Esophagus squamous epithelium (tissue), 5 donors: ENCODE results near the gene SMC2. TPM values are rescaled to one million over a fixed set of nuclear protein-coding genes. Genes with fewer than 3 reads are reported as not detected.

Source experiments
- DNase-seq: peaks from one replicate; lab custom pipeline; 2025; lab: John Stamatoyannopoulos, UW
- H3K27ac ChIP-seq, 4 donors: fragments of 200-600 bp; sonication (generic); one replicate each; pipeline ENCODE4 v1.5.1; 2016 to 2019; ENCODE audit warnings: mild to moderate bottlenecking in 1 of 4
- H3K27me3 ChIP-seq, 4 donors: fragments of 200-600 bp; sonication (generic); 1 replicate in 3 of 4; 2 replicates in 1 of 4; pipeline versions ENCODE4 v1.5.1 to v1.6.0; 2017 to 2021; ENCODE audit warnings: antibody characterized with exemption in 1 of 4
- H3K36me3 ChIP-seq, 3 donors: fragments of 200-600 bp; sonication (generic); one replicate each; pipeline ENCODE4 v1.5.1; 2016 to 2019
- H3K4me1 ChIP-seq, 3 donors: fragments of 200-600 bp; sonication (generic); one replicate each; pipeline ENCODE4 v1.5.1; 2017 to 2019
- H3K4me3 ChIP-seq, 4 donors: fragments of 200-600 bp; sonication (generic); 1 replicate in 3 of 4; 2 replicates in 1 of 4; pipeline ENCODE4 v1.5.1; 2016 to 2019; ENCODE audit warnings: mild to moderate bottlenecking in 2 of 4, moderate library complexity in 1 of 4
- H3K9me3 ChIP-seq, 3 donors: fragments of 200-600 bp; sonication (generic); one replicate each; pipeline ENCODE4 v1.5.1; 2016 to 2019
- POLR2A ChIP-seq, 4 donors: fragments of 450-650 bp; IDR thresholded peaks; one replicate each; pipeline ENCODE4 v1.6.1; 2017; ENCODE audit warnings: antibody characterized with exemption in 4 of 4, mild to moderate bottlenecking in 4 of 4, moderate library complexity in 3 of 4
- WGBS, 2 donors: methylation state at CpG; one replicate each; pipeline ENCODE4 v1.1.5; 2018; 5-methylcytosine and 5-hydroxymethylcytosine counted together
- intact Hi-C: fragments of 100-400 bp; cut with DNase I; formaldehyde crosslinking; loops from one replicate; pipeline ENCODE4 v1.15.0; 2022
- total RNA-seq, 4 donors: library from RNA; depleted of rRNA; stranded (reverse); fragments of >200 nt; gene quantifications; one replicate each; pipeline ENCODE4 v1.1.0, GENCODE V29; 2016
- TF ChIP-seq, protein P1 (sequence below), 6 experiments: fragments of 450-650 bp in 4 of 6; fragments of 200-600 bp in 2 of 6; sonication (generic) in 2 of 6; IDR thresholded peaks; one replicate each; pipeline ENCODE4 v1.5.1; 2016 to 2019; ENCODE audit warnings: antibody characterized with exemption in 6 of 6, mild to moderate bottlenecking in 4 of 6, moderate library complexity in 4 of 6
- donor health status: DM: yes; HTN: yes; CAD: no.

The SMC2 gene
- total RNA-seq, 4 donors from 2014 or later = 6.7 to 17.6 (median 13.7) TPM

- intact Hi-C loops = loop anchor here (10.0 kb wide), 1 partner anchor 212 kb away; no protein-coding TSS in a partner anchor
- no peaks in the 10 kb centered on the region for H3K27me3 ChIP-seq
- H3K4me1 ChIP-seq = no peaks in the 10 kb centered on the region
- 72 to 83% methylated on average over 1 of the region's 1 CpG for WGBS, 2 donors
- H3K36me3 ChIP-seq = no peaks in the 10 kb centered on the region
- H3K4me3 ChIP-seq = no peak overlapping the region
- DNase-seq = no peak
- TF ChIP-seq, protein P1, sequence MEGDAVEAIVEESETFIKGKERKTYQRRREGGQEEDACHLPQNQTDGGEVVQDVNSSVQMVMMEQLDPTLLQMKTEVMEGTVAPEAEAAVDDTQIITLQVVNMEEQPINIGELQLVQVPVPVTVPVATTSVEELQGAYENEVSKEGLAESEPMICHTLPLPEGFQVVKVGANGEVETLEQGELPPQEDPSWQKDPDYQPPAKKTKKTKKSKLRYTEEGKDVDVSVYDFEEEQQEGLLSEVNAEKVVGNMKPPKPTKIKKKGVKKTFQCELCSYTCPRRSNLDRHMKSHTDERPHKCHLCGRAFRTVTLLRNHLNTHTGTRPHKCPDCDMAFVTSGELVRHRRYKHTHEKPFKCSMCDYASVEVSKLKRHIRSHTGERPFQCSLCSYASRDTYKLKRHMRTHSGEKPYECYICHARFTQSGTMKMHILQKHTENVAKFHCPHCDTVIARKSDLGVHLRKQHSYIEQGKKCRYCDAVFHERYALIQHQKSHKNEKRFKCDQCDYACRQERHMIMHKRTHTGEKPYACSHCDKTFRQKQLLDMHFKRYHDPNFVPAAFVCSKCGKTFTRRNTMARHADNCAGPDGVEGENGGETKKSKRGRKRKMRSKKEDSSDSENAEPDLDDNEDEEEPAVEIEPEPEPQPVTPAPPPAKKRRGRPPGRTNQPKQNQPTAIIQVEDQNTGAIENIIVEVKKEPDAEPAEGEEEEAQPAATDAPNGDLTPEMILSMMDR (IDR thresholded peaks at IDR 0.05) = no peak
- no peak for TF ChIP-seq POLR2A (IDR thresholded peaks at IDR 0.05)
- H3K27ac ChIP-seq = no peak overlapping the region
- no peaks in the 10 kb centered on the region for H3K9me3 ChIP-seq
These were observed 79.0 kb downstream of the SMC2 start for GRCh38 chr9:104173067-104173466.

DNA sequence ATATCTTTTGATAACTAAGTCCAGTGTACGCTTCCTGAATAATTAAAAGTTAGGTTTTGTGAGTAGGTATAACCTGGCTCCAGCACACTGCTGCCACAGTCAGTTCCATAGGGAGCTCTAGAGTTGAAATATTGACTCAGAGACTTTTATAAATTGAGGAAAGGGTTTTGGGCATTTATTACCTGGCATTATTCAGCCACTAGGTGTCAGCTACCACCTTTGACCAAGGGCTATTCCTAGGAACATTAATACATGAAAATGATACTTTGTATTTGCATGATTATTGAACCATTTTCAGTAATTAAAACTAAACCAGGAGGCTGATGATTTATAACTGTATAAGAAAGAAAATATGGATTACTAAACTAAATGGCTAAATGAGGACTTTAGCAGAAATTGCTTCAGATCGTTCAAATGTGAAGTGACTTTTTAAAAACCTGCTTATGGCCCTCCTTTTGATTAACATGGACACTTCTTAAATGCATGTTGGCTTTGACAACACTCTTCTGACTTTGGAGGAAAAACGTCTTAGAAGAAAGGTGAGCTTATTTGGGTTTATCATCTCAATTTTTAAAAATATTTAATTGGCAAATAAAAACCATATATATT is 83.0 kb downstream of the SMC2 start:
- Histone ChIP-seq H3K27me3 (no peaks in the 10 kb centered on the region), H3K4me3 (no peak overlapping the region), H3K27ac (no peak overlapping the region), H3K36me3 (no peaks in the 10 kb centered on the region), H3K4me1 (no peaks in the 10 kb centered on the region), H3K9me3 (no peaks in the 10 kb centered on the region)
- DNase-seq = no peak
- WGBS, 2 donors = 60 to 66% methylated on average over 3 of the region's 3 CpGs
- TF ChIP-seq, protein P1 (IDR thresholded peaks at IDR 0.05) = peak; percentile 12 to 68 (median 44)
- no peak for TF ChIP-seq POLR2A (IDR thresholded peaks at IDR 0.05)
- intact Hi-C loops = loop anchor here (10.0 kb wide), 1 partner anchor 208 kb away; no protein-coding TSS in a partner anchor

DNA sequence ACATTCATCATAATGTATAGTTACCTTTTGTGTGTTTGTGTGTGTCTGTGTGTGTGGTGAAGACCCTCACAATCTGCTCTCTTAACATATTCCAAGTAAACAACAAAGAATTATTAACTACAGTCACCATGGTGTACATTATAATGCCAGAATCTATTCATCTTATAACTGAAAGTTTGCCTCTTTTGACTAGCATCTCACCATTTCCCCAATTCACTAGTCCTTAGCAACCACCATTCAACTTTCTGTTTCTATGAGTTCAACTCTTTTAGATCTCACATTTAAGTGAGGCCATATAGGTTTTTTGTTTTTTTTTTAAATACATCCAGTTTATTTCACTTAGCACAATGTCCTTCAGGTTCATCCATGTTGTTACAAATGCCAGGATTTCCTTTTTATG is 83.6 kb downstream of the SMC2 start:
- H3K4me1 ChIP-seq = no peaks in the 10 kb centered on the region
- intact Hi-C loops = loop anchor here (10.0 kb wide), 1 partner anchor 207 kb away; no protein-coding TSS in a partner anchor
- no peak overlapping the region for H3K27ac ChIP-seq
- no peak for DNase-seq
- no peaks in the 10 kb centered on the region for H3K9me3 ChIP-seq
- H3K36me3 ChIP-seq = no peaks in the 10 kb centered on the region
- no peak for TF ChIP-seq POLR2A (IDR thresholded peaks at IDR 0.05)
- TF ChIP-seq, protein P1 (IDR thresholded peaks at IDR 0.05) = no peak
- no peaks in the 10 kb centered on the region for H3K27me3 ChIP-seq
- no peak overlapping the region for H3K4me3 ChIP-seq
